Loucy (cell line): Measurements from ENCODE around the gene SERINC2.
"Not testable (repeated sequence)": the region's sequence is repeated elsewhere in the genome, so short reads cannot be mapped to it uniquely, and the experiment has no call there.

ENCODE experiments used
- H2AFZ ChIP-seq: fragments of 200-600 bp; sonication (generic); 2 replicates; pipeline ENCODE4 v1.6.0; 2016; ENCODE audit warnings: antibody characterized with exemption, mild to moderate bottlenecking, low read length, moderate library complexity
- H3F3A ChIP-seq: fragments of 200-600 bp; 2 replicates; pipeline ENCODE4 v1.6.0; 2016; ENCODE audit warnings: antibody characterized with exemption, low read depth, mild to moderate bottlenecking
- H3K27me3 ChIP-seq: fragments of 200-600 bp; sonication (generic); 2 replicates; pipeline ENCODE4 v1.6.1; 2014; ENCODE audit warnings: low read length, mild to moderate bottlenecking; ENCODE audit not compliant: insufficient read depth, poor library complexity, severe bottlenecking
- H3K36me3 ChIP-seq: fragments of 200-600 bp; sonication (generic); 2 replicates; pipeline ENCODE4 v1.6.1; 2016; ENCODE audit warnings: low read length; ENCODE audit not compliant: insufficient read depth
- H3K4me1 ChIP-seq: fragments of 200-600 bp; sonication (generic); 2 replicates; pipeline ENCODE4 v1.5.1; 2014; ENCODE audit warnings: low read length, mild to moderate bottlenecking; ENCODE audit not compliant: insufficient read depth, poor library complexity, severe bottlenecking
- H3K4me2 ChIP-seq: fragments of 200-600 bp; sonication (generic); 2 replicates; pipeline ENCODE4 v1.6.0; 2014; ENCODE audit warnings: antibody characterized with exemption, low read length, low read depth, mild to moderate bottlenecking; ENCODE audit not compliant: poor library complexity, severe bottlenecking
- H3K4me3 ChIP-seq: fragments of 200-600 bp; sonication (generic); 2 replicates; pipeline ENCODE4 v1.5.1; 2014; ENCODE audit warnings: low read length, mild to moderate bottlenecking, mixed read lengths; ENCODE audit not compliant: poor library complexity, severe bottlenecking
- H3K79me2 ChIP-seq: fragments of 200-600 bp; sonication (generic); 2 replicates; pipeline ENCODE4 v1.6.1; 2014; ENCODE audit warnings: low read length; ENCODE audit not compliant: insufficient read depth
- H3K9ac ChIP-seq: fragments of 200-600 bp; sonication (generic); 2 replicates; pipeline ENCODE4 v1.6.0; 2014; ENCODE audit warnings: mild to moderate bottlenecking, low read depth, low read length, moderate library complexity; ENCODE audit not compliant: poor library complexity, severe bottlenecking
- H3K9me2 ChIP-seq: fragments of 200-600 bp; sonication (generic); replicated peaks from 2 replicates; pipeline ENCODE4 v1.6.1; 2016; ENCODE audit warnings: low read depth, low read length, mixed read lengths
- H3K9me3 ChIP-seq: fragments of 200-600 bp; sonication (generic); 2 replicates; pipeline ENCODE4 v1.6.1; 2014; ENCODE audit warnings: mild to moderate bottlenecking, antibody characterized with exemption, low read length, low read depth; ENCODE audit not compliant: insufficient read depth
- H4K20me1 ChIP-seq: fragments of 200-600 bp; sonication (generic); 2 replicates; pipeline ENCODE4 v1.6.0; 2014; ENCODE audit warnings: antibody characterized with exemption, low read length, mild to moderate bottlenecking; ENCODE audit not compliant: insufficient read depth, poor library complexity, severe bottlenecking
- EZH2phosphoT487 ChIP-seq: fragments of 200-600 bp; IDR thresholded peaks from 2 replicates; pipeline ENCODE4 v1.6.1; 2018; ENCODE audit warnings: antibody characterized with exemption, mild to moderate bottlenecking, moderate library complexity, borderline replicate concordance
- TF ChIP-seq, protein P1 (sequence below): fragments of 200-600 bp; sonication (generic); conservative IDR thresholded peaks from 2 replicates; pipeline ENCODE4 v1.5.1; 2014; ENCODE audit warnings: mild to moderate bottlenecking, antibody characterized with exemption, low read length

Gene SERINC2

DNA sequence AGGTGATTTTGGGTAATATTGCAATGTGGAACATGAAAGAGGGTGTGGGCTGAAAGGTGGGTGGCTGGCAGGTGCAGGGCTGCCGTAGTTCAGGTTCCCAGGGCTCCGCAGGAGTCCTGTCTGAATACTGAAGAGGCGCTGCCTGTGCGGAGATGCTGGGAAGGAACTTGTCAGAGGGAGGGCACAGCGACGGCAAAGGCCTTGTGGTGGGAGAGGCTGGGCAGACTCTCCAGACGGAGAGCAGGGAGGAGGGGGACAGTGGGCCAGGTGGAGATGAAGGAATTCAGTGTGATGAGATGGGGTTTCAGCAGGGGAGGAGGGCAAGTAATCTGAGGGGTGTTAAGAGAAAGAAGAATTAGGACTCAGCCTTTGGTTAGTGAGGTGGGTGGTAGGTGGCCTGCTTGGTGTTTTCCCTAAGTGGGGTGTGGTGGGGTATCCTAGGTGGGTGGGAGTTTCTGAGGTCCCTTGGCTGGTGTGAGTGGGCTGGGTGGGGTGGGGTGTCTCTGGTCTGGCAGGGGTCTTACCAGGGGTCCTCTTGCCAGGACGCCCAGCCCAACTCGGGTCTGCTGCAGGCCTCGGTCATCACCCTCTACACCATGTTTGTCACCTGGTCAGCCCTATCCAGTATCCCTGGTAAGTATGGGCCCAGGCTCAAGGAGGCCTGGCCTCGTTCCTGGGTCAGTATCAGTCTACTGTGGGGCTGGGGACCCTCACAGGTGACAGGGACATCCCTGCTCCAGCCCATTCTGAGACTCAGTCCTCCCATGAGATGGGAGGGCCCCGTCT is 15.6 kb downstream of the SERINC2 start:
- Histone ChIP-seq H3F3A (no peaks in the 10 kb centered on the region), H3K9me2 (no peaks in the 10 kb centered on the region), H3K9ac (no peak overlapping the region), H2AFZ (no peak overlapping the region), H3K27me3 (no peaks in the 10 kb centered on the region), H3K9me3 (no peaks in the 10 kb centered on the region), H4K20me1 (no peaks in the 10 kb centered on the region), H3K4me1 (peaks cover 2% of the 10 kb centered on the region), H3K4me3 (no peak overlapping the region), H3K36me3 (no peaks in the 10 kb centered on the region), H3K79me2 (no peaks in the 10 kb centered on the region), H3K4me2 (no peak overlapping the region)
- TF ChIP-seq EZH2phosphoT487: no peak
- TF ChIP-seq, protein P1, sequence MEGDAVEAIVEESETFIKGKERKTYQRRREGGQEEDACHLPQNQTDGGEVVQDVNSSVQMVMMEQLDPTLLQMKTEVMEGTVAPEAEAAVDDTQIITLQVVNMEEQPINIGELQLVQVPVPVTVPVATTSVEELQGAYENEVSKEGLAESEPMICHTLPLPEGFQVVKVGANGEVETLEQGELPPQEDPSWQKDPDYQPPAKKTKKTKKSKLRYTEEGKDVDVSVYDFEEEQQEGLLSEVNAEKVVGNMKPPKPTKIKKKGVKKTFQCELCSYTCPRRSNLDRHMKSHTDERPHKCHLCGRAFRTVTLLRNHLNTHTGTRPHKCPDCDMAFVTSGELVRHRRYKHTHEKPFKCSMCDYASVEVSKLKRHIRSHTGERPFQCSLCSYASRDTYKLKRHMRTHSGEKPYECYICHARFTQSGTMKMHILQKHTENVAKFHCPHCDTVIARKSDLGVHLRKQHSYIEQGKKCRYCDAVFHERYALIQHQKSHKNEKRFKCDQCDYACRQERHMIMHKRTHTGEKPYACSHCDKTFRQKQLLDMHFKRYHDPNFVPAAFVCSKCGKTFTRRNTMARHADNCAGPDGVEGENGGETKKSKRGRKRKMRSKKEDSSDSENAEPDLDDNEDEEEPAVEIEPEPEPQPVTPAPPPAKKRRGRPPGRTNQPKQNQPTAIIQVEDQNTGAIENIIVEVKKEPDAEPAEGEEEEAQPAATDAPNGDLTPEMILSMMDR: no peak

DNA sequence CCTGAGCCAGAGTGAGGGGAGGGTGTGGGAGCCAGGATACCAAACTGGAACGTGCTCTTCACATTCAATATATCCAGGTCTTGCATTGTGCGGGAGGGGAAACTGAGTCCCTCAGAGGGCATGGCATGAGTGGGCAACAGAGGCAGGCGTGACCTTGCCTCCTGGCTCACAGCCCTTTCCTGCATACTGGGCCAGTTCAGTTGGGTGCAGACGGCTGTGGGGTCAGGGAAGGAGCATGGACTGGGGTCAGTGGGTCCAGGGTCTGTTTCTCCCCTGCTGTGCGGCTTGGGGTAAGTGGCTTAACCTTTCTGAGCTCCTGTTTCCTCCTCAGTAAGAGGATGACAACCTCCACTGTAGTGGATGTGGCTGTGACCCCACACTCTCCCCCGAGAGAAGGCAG is 16.6 kb downstream of the SERINC2 start:
- no peaks in the 10 kb centered on the region for H3K27me3 ChIP-seq
- H3K4me1 ChIP-seq: no peaks in the 10 kb centered on the region
- no peaks in the 10 kb centered on the region for H4K20me1 ChIP-seq
- no peaks in the 10 kb centered on the region for H3K79me2 ChIP-seq
- H3K9me3 ChIP-seq: no peaks in the 10 kb centered on the region
- TF ChIP-seq EZH2phosphoT487: no peak
- TF ChIP-seq, protein P1: no peak
- no peak overlapping the region for H3K4me3 ChIP-seq
- H2AFZ ChIP-seq: no peak overlapping the region
- H3K36me3 ChIP-seq: no peaks in the 10 kb centered on the region
- H3K9me2 ChIP-seq: no peaks in the 10 kb centered on the region
- no peaks in the 10 kb centered on the region for H3F3A ChIP-seq
- H3K9ac ChIP-seq: no peak overlapping the region
- H3K4me2 ChIP-seq: no peak overlapping the region

DNA sequence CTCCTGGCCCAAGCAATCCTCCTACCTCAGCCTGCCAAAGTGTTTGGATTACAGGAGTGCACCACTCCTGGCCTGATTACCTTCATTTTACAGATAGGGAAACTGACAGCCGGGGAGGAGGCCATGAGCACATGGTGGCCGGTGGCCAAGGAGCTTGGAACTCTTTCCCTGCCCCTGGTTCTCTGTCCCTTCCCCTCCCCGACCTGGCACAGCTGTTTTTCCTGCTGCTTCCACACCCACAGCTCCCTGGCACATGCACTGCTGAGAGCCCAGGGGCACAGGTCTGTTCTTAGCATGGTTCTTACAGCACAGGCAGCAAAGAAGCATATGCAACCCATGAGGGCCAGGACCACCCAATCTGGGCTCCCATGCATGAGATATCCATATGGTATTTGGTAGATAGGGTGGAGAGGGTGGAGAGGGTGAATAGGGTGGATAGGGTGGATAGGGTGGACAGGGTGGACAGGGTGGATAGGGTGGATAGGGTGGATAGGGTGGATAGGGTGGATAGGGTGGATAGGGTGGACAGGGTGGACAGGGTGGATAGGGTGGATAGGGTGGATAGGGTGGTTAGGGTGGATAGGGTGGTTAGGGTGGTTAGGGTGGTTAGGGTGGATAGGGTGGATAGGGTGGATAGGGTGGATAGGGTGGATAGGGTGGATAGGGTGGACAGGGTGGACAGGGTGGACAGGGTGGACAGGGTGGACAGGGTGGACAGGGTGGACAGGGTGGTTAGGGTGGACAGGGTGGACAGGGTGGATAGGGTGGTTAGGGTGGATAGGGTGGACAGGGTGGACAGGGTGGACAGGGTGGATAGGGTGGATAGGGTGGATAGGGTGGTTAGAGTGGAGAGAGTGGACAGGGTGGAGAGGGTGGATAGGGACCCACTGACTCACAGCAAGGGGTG is 18.6 kb downstream of the SERINC2 start:
- not testable (repeated sequence) for H3K27me3 ChIP-seq, H3K4me2 ChIP-seq, H3K9me2 ChIP-seq, H3K9me3 ChIP-seq, H2AFZ ChIP-seq, H3K4me1 ChIP-seq, H4K20me1 ChIP-seq, H3K36me3 ChIP-seq, H3K9ac ChIP-seq, H3K4me3 ChIP-seq, H3F3A ChIP-seq, H3K79me2 ChIP-seq
